GM23338 (cell line): ENCODE data around the gene ITGA1. TPM values are rescaled to one million over a fixed set of nuclear protein-coding genes. Genes with fewer than 3 reads are reported as not detected.
"Not testable (repeated sequence)": the region's sequence is repeated elsewhere in the genome, so short reads cannot be mapped to it uniquely, and the experiment has no call there.

Experiments
- ATAC-seq: fragments of 200-7000 bp; cut with Tn5 transposase; 3 replicates; pipeline ENCODE4 v1.9.1; 2020
- DNase-seq: peaks from one replicate; pipeline ENCODE4 v3.0.0-alpha.2; 2015; ENCODE audit warnings: low spot score
- H2AFZ ChIP-seq: fragments of 200-600 bp; sonication (generic); 2 replicates; pipeline ENCODE4 v1.8.0; 2016; ENCODE audit warnings: antibody characterized with exemption, mild to moderate bottlenecking, moderate library complexity
- H3F3A ChIP-seq: fragments of 200-600 bp; sonication (generic); replicated peaks from 2 replicates; pipeline ENCODE4 v1.8.0; 2017; ENCODE audit warnings: antibody characterized with exemption, mixed run types, low read depth
- H3K27ac ChIP-seq: fragments of 200-600 bp; sonication (generic); 2 replicates; pipeline ENCODE4 v1.6.1; 2016; ENCODE audit warnings: low read depth
- H3K27me3 ChIP-seq: fragments of 200-600 bp; sonication (generic); 2 replicates; pipeline ENCODE4 v1.8.0; 2016; ENCODE audit warnings: mild to moderate bottlenecking, mixed run types, moderate library complexity; ENCODE audit not compliant: insufficient read depth
- H3K36me3 ChIP-seq: fragments of 200-600 bp; sonication (generic); 2 replicates; pipeline ENCODE4 v1.8.0; 2016; ENCODE audit warnings: mild to moderate bottlenecking; ENCODE audit not compliant: insufficient read depth
- H3K4me1 ChIP-seq: fragments of 200-600 bp; sonication (generic); 2 replicates; pipeline ENCODE4 v1.8.0; 2016; ENCODE audit warnings: mild to moderate bottlenecking, moderate library complexity; ENCODE audit not compliant: insufficient read depth
- H3K4me2 ChIP-seq: fragments of 200-600 bp; sonication (generic); 2 replicates; pipeline ENCODE4 v1.7.1; 2017; ENCODE audit warnings: mixed run types
- H3K4me3 ChIP-seq: fragments of 200-600 bp; sonication (generic); 2 replicates; pipeline ENCODE4 v1.6.1; 2016; ENCODE audit warnings: mixed run types
- H3K79me2 ChIP-seq: fragments of 200-600 bp; sonication (generic); replicated peaks from 2 replicates; pipeline ENCODE4 v1.8.0; 2017; ENCODE audit warnings: mild to moderate bottlenecking; ENCODE audit not compliant: insufficient read depth
- H3K9me2 ChIP-seq: fragments of 200-600 bp; sonication (generic); 2 replicates; pipeline ENCODE4 v1.8.0; 2017; ENCODE audit not compliant: insufficient read depth
- H4K20me1 ChIP-seq: fragments of 200-600 bp; sonication (generic); replicated peaks from 2 replicates; pipeline ENCODE4 v1.8.0; 2017; ENCODE audit warnings: mild to moderate bottlenecking; ENCODE audit not compliant: insufficient read depth
- H3K27ac Mint-ChIP-seq: 2 replicates; pipeline ENCODE4 v1.8.0; 2020; ENCODE audit warnings: inconsistent platforms, mild to moderate bottlenecking, moderate library complexity, mixed read lengths
- H3K27me3 Mint-ChIP-seq: 3 replicates; pipeline ENCODE4 v1.8.0; 2022; ENCODE audit warnings: low read depth, mild to moderate bottlenecking, moderate library complexity, mixed read lengths, inconsistent platforms; ENCODE audit not compliant: insufficient read depth, poor library complexity
- H3K36me3 Mint-ChIP-seq: 3 replicates; pipeline ENCODE4 v1.8.0; 2021; ENCODE audit warnings: low read depth, mild to moderate bottlenecking, inconsistent platforms, moderate library complexity, mixed read lengths
- H3K4me1 Mint-ChIP-seq: 3 replicates; pipeline ENCODE4 v1.8.0; 2020; ENCODE audit warnings: mild to moderate bottlenecking, inconsistent platforms, mixed read lengths
- H3K4me3 Mint-ChIP-seq: 3 replicates; pipeline ENCODE4 v1.8.0; 2021; ENCODE audit warnings: moderate library complexity, mild to moderate bottlenecking, inconsistent platforms, mixed read lengths
- H3K9me3 Mint-ChIP-seq: 3 replicates; pipeline ENCODE4 v1.8.0; 2020; ENCODE audit warnings: moderate library complexity, mild to moderate bottlenecking, inconsistent platforms, mixed read lengths
- CREB1 ChIP-seq: fragments of 250-450 bp; sonication (Bioruptor Pico); IDR thresholded peaks from 2 replicates; pipeline ENCODE4 v1.5.0; 2020; ENCODE audit warnings: low read depth, mild to moderate bottlenecking, moderate library complexity
- CTCF ChIP-seq, 2 experiments: fragments of 200-600 bp in 1 of 2; sonication (generic) in 1 of 2; conservative IDR thresholded peaks; 2 replicates each; pipeline versions ENCODE4 v1.5.1 to v1.6.1; 2016 to 2017; ENCODE audit warnings: antibody characterized with exemption in 2 of 2, low read depth in 2 of 2, mild to moderate bottlenecking in 2 of 2, moderate library complexity in 1 of 2
- EZH2 ChIP-seq: fragments of 200-600 bp; sonication (generic); IDR thresholded peaks from one replicate; pipeline ENCODE4 v1.8.0; 2017; ENCODE audit warnings: antibody characterized with exemption, mild to moderate bottlenecking, low read depth; ENCODE audit not compliant: unreplicated experiment
- EZH2phosphoT487 ChIP-seq: fragments of 200-600 bp; sonication (generic); IDR thresholded peaks from one replicate; pipeline ENCODE4 v1.8.1; 2018; ENCODE audit warnings: antibody characterized with exemption; ENCODE audit not compliant: unreplicated experiment
- NANOG ChIP-seq: IDR thresholded peaks from 2 replicates; pipeline ENCODE4 v1.6.1; 2016; ENCODE audit warnings: antibody characterized with exemption, borderline replicate concordance
- polyA plus RNA-seq: library from polyadenylated mRNA; unstranded; fragments of >200 nt; fragmentation: Nextera tagmentation; extraction: Ambion mirVana; gene quantifications from 2 replicates; pipeline ENCODE4 v1.2.1, GENCODE V29; 2016
- total RNA-seq: library from RNA; depleted of rRNA; stranded (reverse); fragments of >200 nt; shearing (Covaris generic); gene quantifications from 2 replicates; pipeline ENCODE4 v1.2.3, GENCODE V29; 2014
- TF ChIP-seq, protein P1 (sequence below): IDR thresholded peaks from one replicate; pipeline ENCODE4 v1.6.1; 2018; ENCODE audit warnings: antibody characterized with exemption; ENCODE audit not compliant: unreplicated experiment
- TF ChIP-seq, protein P2 (sequence below): IDR thresholded peaks from 2 replicates; pipeline ENCODE4 v1.6.1; 2016; ENCODE audit warnings: antibody characterized with exemption

ITGA1 gene
- total and polyA plus RNA-seq, 2 experiments from 2014 or later, result 1.8 to 4.9 TPM

DNA sequence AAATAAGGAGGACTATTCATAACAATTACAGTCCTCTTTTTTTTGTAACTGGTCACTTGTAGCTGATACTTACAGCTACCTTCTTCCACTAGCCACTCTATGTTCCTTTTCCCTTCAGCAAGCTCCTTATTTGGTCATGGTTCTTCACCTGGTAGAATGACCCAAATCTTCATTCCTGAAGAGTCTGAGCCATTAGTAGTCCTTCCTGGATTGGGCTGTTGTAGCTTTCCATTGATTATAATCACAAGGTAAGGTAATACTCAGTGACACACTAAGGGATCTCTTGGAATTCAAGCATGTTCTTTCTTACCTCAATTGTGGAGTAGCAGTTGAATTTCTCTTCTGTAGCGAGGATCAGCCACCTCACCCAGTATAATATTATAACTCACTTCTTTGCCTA, 175.9 kb downstream of the ITGA1 start:
- Histone ChIP-seq H3K27me3 (no peaks in the 10 kb centered on the region), H3K27ac (no peak overlapping the region), H3K79me2 (no peaks in the 10 kb centered on the region), H3K4me1 (no peaks in the 10 kb centered on the region), H3K4me2 (no peak overlapping the region), H3K4me3 (no peak overlapping the region), H3K9me2 (peaks cover 8% of the 10 kb centered on the region), H3F3A (no peaks in the 10 kb centered on the region), H2AFZ (no peak overlapping the region), H4K20me1 (no peaks in the 10 kb centered on the region), H3K36me3 (no peaks in the 10 kb centered on the region)
- DNase-seq, result no peak
- Mint-ChIP-seq H3K27ac (no peak overlapping the region), H3K4me3 (no peak overlapping the region), H3K9me3 (no peaks in the 10 kb centered on the region), H3K36me3 (no peaks in the 10 kb centered on the region), H3K4me1 (no peaks in the 10 kb centered on the region), H3K27me3 (no peaks in the 10 kb centered on the region)
- TF ChIP-seq CREB1, result no peak
- no peak for TF ChIP-seq NANOG
- no peak for TF ChIP-seq EZH2
- TF ChIP-seq, protein P1, sequence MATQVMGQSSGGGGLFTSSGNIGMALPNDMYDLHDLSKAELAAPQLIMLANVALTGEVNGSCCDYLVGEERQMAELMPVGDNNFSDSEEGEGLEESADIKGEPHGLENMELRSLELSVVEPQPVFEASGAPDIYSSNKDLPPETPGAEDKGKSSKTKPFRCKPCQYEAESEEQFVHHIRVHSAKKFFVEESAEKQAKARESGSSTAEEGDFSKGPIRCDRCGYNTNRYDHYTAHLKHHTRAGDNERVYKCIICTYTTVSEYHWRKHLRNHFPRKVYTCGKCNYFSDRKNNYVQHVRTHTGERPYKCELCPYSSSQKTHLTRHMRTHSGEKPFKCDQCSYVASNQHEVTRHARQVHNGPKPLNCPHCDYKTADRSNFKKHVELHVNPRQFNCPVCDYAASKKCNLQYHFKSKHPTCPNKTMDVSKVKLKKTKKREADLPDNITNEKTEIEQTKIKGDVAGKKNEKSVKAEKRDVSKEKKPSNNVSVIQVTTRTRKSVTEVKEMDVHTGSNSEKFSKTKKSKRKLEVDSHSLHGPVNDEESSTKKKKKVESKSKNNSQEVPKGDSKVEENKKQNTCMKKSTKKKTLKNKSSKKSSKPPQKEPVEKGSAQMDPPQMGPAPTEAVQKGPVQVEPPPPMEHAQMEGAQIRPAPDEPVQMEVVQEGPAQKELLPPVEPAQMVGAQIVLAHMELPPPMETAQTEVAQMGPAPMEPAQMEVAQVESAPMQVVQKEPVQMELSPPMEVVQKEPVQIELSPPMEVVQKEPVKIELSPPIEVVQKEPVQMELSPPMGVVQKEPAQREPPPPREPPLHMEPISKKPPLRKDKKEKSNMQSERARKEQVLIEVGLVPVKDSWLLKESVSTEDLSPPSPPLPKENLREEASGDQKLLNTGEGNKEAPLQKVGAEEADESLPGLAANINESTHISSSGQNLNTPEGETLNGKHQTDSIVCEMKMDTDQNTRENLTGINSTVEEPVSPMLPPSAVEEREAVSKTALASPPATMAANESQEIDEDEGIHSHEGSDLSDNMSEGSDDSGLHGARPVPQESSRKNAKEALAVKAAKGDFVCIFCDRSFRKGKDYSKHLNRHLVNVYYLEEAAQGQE, result no peak
- TF ChIP-seq, protein P2, sequence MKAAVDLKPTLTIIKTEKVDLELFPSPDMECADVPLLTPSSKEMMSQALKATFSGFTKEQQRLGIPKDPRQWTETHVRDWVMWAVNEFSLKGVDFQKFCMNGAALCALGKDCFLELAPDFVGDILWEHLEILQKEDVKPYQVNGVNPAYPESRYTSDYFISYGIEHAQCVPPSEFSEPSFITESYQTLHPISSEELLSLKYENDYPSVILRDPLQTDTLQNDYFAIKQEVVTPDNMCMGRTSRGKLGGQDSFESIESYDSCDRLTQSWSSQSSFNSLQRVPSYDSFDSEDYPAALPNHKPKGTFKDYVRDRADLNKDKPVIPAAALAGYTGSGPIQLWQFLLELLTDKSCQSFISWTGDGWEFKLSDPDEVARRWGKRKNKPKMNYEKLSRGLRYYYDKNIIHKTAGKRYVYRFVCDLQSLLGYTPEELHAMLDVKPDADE, result no peak
- ATAC-seq, result no peak

- H3K79me2 ChIP-seq, result no peaks in the 10 kb centered on the region
- no peaks in the 10 kb centered on the region for H3K36me3 Mint-ChIP-seq
- DNase-seq (no peak), ATAC-seq (no peak)
- no peak overlapping the region for H3K4me3 Mint-ChIP-seq
- no peaks in the 10 kb centered on the region for H3K36me3 ChIP-seq
- H4K20me1 ChIP-seq, result no peaks in the 10 kb centered on the region
- no peaks in the 10 kb centered on the region for H3K27me3 Mint-ChIP-seq
- H3K27ac ChIP-seq, result no peak overlapping the region
- no peaks in the 10 kb centered on the region for H3F3A ChIP-seq
- peaks cover 8% of the 10 kb centered on the region for H3K9me2 ChIP-seq
- H3K9me3 Mint-ChIP-seq, result peaks cover 4% of the 10 kb centered on the region; the same call in 1 of the 3 replicates
- no peak overlapping the region for H3K27ac Mint-ChIP-seq
- H3K4me1 ChIP-seq, result no peaks in the 10 kb centered on the region
- TF ChIP-seq CTCF (conservative IDR thresholded peaks at IDR 0.05; ENCODE audit: low read depth in 2 of 2), result peak in 1 of 2 experiments; percentile 17; a peak in 1 of 4 replicates
- no peak for TF ChIP-seq EZH2phosphoT487
- no peak overlapping the region for H3K4me3 ChIP-seq
- H3K4me2 ChIP-seq, result no peak overlapping the region
- no peak overlapping the region for H2AFZ ChIP-seq
- H3K27me3 ChIP-seq, result no peaks in the 10 kb centered on the region
- H3K4me1 Mint-ChIP-seq, result no peaks in the 10 kb centered on the region
These were observed 176.4 kb downstream of the ITGA1 start for GRCh38 chr5:52964138-52964537.

DNA sequence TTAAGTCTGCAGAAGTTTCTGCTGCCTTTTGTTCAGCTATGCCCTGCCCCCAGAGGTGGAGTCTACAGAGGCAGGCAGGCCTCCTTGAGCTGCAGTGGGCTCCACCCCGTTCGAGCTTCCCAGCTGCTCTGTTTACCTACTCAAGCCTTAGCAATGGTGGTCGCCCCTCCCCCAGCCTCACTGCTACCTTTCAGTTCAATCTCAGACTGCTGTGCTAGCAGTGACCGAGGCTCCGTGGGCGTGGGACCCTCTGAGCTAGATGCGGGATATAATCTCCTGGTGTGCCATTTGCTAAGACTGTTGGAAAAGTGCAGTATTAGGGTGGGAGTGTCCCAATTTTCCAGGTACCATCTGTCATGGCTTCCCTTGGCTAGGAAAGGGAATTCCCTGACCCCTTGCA, 188.4 kb downstream of the ITGA1 start:
- not testable (repeated sequence) for H2AFZ ChIP-seq, H3K4me3 Mint-ChIP-seq, DNase-seq, H3K27me3 ChIP-seq, H3K4me2 ChIP-seq, H3K4me3 ChIP-seq, H3K9me2 ChIP-seq, H3K4me1 Mint-ChIP-seq, H3K27ac ChIP-seq, H3F3A ChIP-seq, H3K4me1 ChIP-seq, ATAC-seq, H3K79me2 ChIP-seq, H4K20me1 ChIP-seq, H3K27ac Mint-ChIP-seq, H3K36me3 ChIP-seq, H3K27me3 Mint-ChIP-seq
- Mint-ChIP-seq H3K36me3 (peaks cover 15% of the 10 kb centered on the region; the same call in 2 of the 3 replicates), H3K9me3 (peaks cover 46% of the 10 kb centered on the region)
